Spleen (tissue), 11 donors: ENCODE results near the gene SLC13A5. TPM values are rescaled to one million over a fixed set of nuclear protein-coding genes. Genes with fewer than 3 reads are reported as not detected.

Experiments used
- DNase-seq: peaks from one replicate; pipeline ENCODE4 v3.0.0-alpha.2; 2020
- H3K27ac ChIP-seq, 8 donors: fragments of 200-600 bp; sonication (generic) in 7 of 8; 1 replicate in 4 of 8; 2 replicates in 4 of 8; pipeline versions ENCODE4 v1.5.0 to v1.8.0; 2016 to 2021; ENCODE audit warnings: inconsistent platforms in 4 of 8, mild to moderate bottlenecking in 4 of 8, moderate library complexity in 1 of 8
- H3K27me3 ChIP-seq, 7 donors: fragments of 200-600 bp; sonication (generic) in 6 of 7; replicated peaks in 1 of 7; 1 replicate in 4 of 7; 2 replicates in 3 of 7; pipeline versions ENCODE4 v1.5.0 to v1.8.0; 2016 to 2021; ENCODE audit warnings: inconsistent platforms in 3 of 7, mild to moderate bottlenecking in 1 of 7
- H3K36me3 ChIP-seq, 6 donors: fragments of 200-600 bp; sonication (generic) in 5 of 6; 1 replicate in 4 of 6; 2 replicates in 2 of 6; pipeline versions ENCODE4 v1.5.0 to v1.8.0; 2016 to 2021; ENCODE audit warnings: inconsistent platforms in 2 of 6
- H3K4me1 ChIP-seq, 6 donors: fragments of 200-600 bp; sonication (generic) in 5 of 6; 1 replicate in 3 of 6; 2 replicates in 3 of 6; pipeline versions ENCODE4 v1.5.0 to v1.8.0; 2016 to 2021; ENCODE audit warnings: inconsistent platforms in 3 of 6
- H3K4me3 ChIP-seq, 8 donors: fragments of 200-600 bp; sonication (generic) in 7 of 8; 1 replicate in 4 of 8; 2 replicates in 4 of 8; pipeline versions ENCODE4 v1.5.0 to v1.8.0; 2016 to 2021; ENCODE audit warnings: inconsistent platforms in 4 of 8, mild to moderate bottlenecking in 4 of 8, moderate library complexity in 2 of 8
- H3K9me3 ChIP-seq, 8 donors: fragments of 200-600 bp; sonication (generic) in 7 of 8; 1 replicate in 4 of 8; 2 replicates in 4 of 8; pipeline versions ENCODE4 v1.5.0 to v1.8.0; 2016 to 2021; ENCODE audit warnings: inconsistent platforms in 4 of 8
- CTCF ChIP-seq, 11 experiments: fragments of 200-600 bp in 7 of 11; fragments of 450-650 bp in 4 of 11; sonication (generic) in 4 of 11; IDR thresholded peaks in 8 of 11; conservative IDR thresholded peaks in 3 of 11; 1 replicate in 7 of 11; 2 replicates in 4 of 11; pipeline versions ENCODE4 v1.4.0 to v1.8.0; 2016 to 2021; ENCODE audit warnings: antibody characterized with exemption in 11 of 11, inconsistent platforms in 4 of 11, mild to moderate bottlenecking in 1 of 11
- POLR2A ChIP-seq, 3 donors: fragments of 450-650 bp; IDR thresholded peaks; one replicate each; pipeline ENCODE4 v1.5.1; 2017; ENCODE audit warnings: antibody characterized with exemption in 3 of 3, mild to moderate bottlenecking in 1 of 3
- POLR2AphosphoS5 ChIP-seq, 3 donors: sonication (generic); formaldehyde crosslinking; IDR thresholded peaks; one replicate each; pipeline ENCODE4 v1.5.1; 2017; ENCODE audit warnings: antibody characterized with exemption in 3 of 3
- WGBS, 5 donors: extraction: QIAGEN DNeasy Blood & Tissue Kit in 3 of 5; methylation state at CpG; one replicate each; pipeline versions ENCODE4 v1.1.5 to v1.1.7; 2013 to 2018; 5-methylcytosine and 5-hydroxymethylcytosine counted together
- intact Hi-C: fragments of 100-400 bp; cut with DNase I; formaldehyde crosslinking; loops from one replicate; pipeline ENCODE4 v1.15.0; 2023; ENCODE audit warnings: low total_unique reads
- polyA plus RNA-seq, 3 donors: library from polyadenylated mRNA; stranded (reverse); fragments of 200-250 nt; gene quantifications; one replicate each; pipeline ENCODE4 v1.2.1, GENCODE V29; 2013
- total RNA-seq, 7 donors: library from RNA; depleted of rRNA in 3 of 7; stranded (reverse); fragments of >200 nt in 3 of 7; fragmentation: NEBNext Ultra II Directional in 4 of 7; extraction: Animal tissue kit (Norgen Biotek cat#: 25700) in 4 of 7; gene quantifications; one replicate each; pipeline versions ENCODE4 v1.1.0 to v1.2.1, GENCODE V29; 2016 to 2021
- donor health status: healthy with polysubstance abuse.
- donor health status: DM: no; HTN: no; CAD: no; lungs with moderate emphysema.
- donor health status: DM: no; HTN: no; CAD: no.
- donor health status: Bipolar disorder and iron deficiency.
- donor health status: healthy.
- donor health status: DM: no; HTN: no; CAD: no.
- donor health status: DM: yes; HTN: yes; CAD: no.

The SLC13A5 gene
- total and polyA plus RNA-seq, 10 donors, result 1.0 to 18.4 (median 5.4) TPM

GRCh38 chr17:6714315-6714874, 1.2 kb upstream of the SLC13A5 start:
- Histone ChIP-seq H3K4me3 (peak overlapping the region in 3 of 8 donors; percentile 27 to 65 (median 40)), H3K27ac (peak overlapping the region in 4 of 8 donors; percentile 40 to 65 (median 56)), H3K9me3 (peaks cover 0 to 26% (median 15%) of the 10 kb centered on the region in 8 donors), H3K27me3 (peaks cover 0 to 60% (median 27%) of the 10 kb centered on the region in 7 donors), H3K36me3 (no peaks in the 10 kb centered on the region), H3K4me1 (peaks cover 0 to 42% (median 23%) of the 10 kb centered on the region in 6 donors)
- 59 to 84% (median 76%) methylated on average over 7 of the region's 7 CpGs for WGBS, 5 donors
- DNase-seq, result no peak
- intact Hi-C loops, result no loop called here
- TF ChIP-seq POLR2AphosphoS5 (IDR thresholded peaks at IDR 0.05), result peak in 2 of 3 donors; percentile 55 to 74
- no peak for TF ChIP-seq POLR2A (IDR thresholded peaks at IDR 0.05)
- no peak for TF ChIP-seq CTCF (IDR thresholded peaks at IDR 0.05 in 8 of 11, conservative IDR thresholded peaks at IDR 0.05 in 3 of 11)

- Histone ChIP-seq H3K27me3 (peaks cover 0 to 58% (median 27%) of the 10 kb centered on the region in 7 donors), H3K27ac (peak overlapping the region in 6 of 8 donors; percentile 29 to 65 (median 56)), H3K36me3 (no peaks in the 10 kb centered on the region), H3K4me1 (peaks cover 0 to 42% (median 23%) of the 10 kb centered on the region in 6 donors), H3K4me3 (peak overlapping the region in 7 of 8 donors; percentile 27 to 65 (median 34)), H3K9me3 (peaks cover 0 to 26% (median 15%) of the 10 kb centered on the region in 8 donors)
- no peak for DNase-seq
- intact Hi-C loops, result no loop called here
- TF ChIP-seq CTCF (IDR thresholded peaks at IDR 0.05 in 8 of 11, conservative IDR thresholded peaks at IDR 0.05 in 3 of 11), result no peak
- no peak for TF ChIP-seq POLR2A (IDR thresholded peaks at IDR 0.05)
- WGBS, 5 donors, result 10 to 37% (median 25%) methylated on average over 12 to 29 of the region's 29 CpGs
Measured at GRCh38 chr17:6713918-6714271, 726 bp upstream of the SLC13A5 start.

DNA sequence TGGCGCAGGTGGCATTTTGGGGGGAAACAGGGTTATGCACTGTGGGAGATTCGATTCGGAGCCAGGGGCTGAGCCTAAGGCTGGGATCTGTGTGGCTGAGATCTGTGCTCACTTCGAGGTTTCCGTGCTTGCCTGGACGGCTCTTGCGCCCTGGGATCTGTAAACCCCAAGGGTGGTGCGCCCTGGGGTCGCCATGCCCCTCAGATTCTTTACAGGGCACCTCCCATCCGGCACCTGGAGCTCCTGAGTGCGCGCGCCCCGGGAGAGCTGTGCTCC, 377 bp downstream of the SLC13A5 start:
- Histone ChIP-seq H3K27me3 (peaks cover 0 to 65% (median 27%) of the 10 kb centered on the region in 7 donors), H3K4me1 (peaks cover 0 to 42% (median 23%) of the 10 kb centered on the region in 6 donors), H3K9me3 (peaks cover 0 to 26% (median 15%) of the 10 kb centered on the region in 8 donors), H3K27ac (peak overlapping the region in 5 of 8 donors; percentile 15 to 65 (median 54)), H3K4me3 (peak overlapping the region in 7 of 8 donors; percentile 27 to 65 (median 34)), H3K36me3 (no peaks in the 10 kb centered on the region)
- intact Hi-C loops, result no loop called here
- DNase-seq, result no peak
- WGBS, 5 donors, result 15 to 24% (median 18%) methylated on average over 14 of the region's 14 CpGs
- no peak for TF ChIP-seq POLR2AphosphoS5 (IDR thresholded peaks at IDR 0.05)
- TF ChIP-seq CTCF (IDR thresholded peaks at IDR 0.05 in 8 of 11, conservative IDR thresholded peaks at IDR 0.05 in 3 of 11), result no peak
- no peak for TF ChIP-seq POLR2A (IDR thresholded peaks at IDR 0.05)

DNA sequence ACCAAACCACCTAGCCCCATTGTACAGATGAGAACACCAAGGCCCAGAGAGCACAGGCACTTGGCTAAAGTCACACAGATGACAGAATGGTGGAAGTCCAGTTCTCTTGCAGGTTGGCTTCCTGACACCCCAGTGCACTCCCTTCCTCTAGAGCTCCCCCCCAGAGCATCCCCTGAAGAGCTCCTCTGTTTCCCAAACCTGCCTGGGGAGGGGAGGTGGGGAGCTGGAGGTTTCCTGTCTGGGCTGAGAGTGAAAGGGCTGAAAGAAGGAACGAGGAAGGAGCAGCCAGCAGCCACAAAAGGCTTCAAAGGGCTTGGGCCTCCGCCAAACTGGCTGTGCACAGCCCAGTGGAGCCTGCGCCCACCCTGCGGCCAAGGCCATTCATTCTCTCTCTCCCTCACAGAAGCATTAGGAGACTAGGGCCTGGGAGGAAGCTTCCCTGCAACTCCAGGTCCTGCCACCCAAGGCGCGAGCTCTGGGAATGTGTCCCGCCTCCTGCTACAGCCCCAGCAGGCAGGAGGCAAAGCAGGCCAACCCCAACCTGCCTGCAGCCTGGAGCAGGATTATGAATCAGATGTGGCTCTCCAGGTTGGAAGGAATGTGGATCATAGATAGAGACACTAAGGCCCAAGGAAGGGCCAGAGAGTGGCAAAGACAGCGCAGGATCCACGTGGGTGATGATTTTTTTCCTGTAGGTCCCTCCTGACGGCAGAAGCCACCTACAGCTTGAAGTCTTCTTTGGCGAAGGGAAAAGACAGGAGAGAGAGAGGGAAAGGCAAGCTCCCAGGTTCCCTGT, 913 bp downstream of the SLC13A5 start:
- Histone ChIP-seq H3K9me3 (peaks cover 0 to 26% (median 15%) of the 10 kb centered on the region in 8 donors), H3K27me3 (peaks cover 0 to 70% (median 27%) of the 10 kb centered on the region in 7 donors)

More for the DNA sequence above, 913 bp downstream of the SLC13A5 start:
- WGBS, 5 donors, result 40 to 52% (median 50%) methylated on average over 7 to 11 of the region's 11 CpGs
- TF ChIP-seq POLR2AphosphoS5 (IDR thresholded peaks at IDR 0.05), result no peak
- TF ChIP-seq POLR2A (IDR thresholded peaks at IDR 0.05), result no peak
- no peak for TF ChIP-seq CTCF (IDR thresholded peaks at IDR 0.05 in 8 of 11, conservative IDR thresholded peaks at IDR 0.05 in 3 of 11)
- no peak for DNase-seq
- no peaks in the 10 kb centered on the region for H3K36me3 ChIP-seq
- peak overlapping the region in 5 of 8 donors; percentile 27 to 65 (median 34) for H3K4me3 ChIP-seq
- intact Hi-C loops, result no loop called here
- H3K27ac ChIP-seq, result peak overlapping the region in 3 of 8 donors; percentile 26 to 65 (median 29)
- H3K4me1 ChIP-seq, result peaks cover 0 to 42% (median 23%) of the 10 kb centered on the region in 6 donors
